ENCODE measurements around the gene RBFOX2.
"Not testable (repeated sequence)": the region's sequence is repeated elsewhere in the genome, so short reads cannot be mapped to it uniquely, and the experiment has no call there.

RBFOX2 gene

DNA sequence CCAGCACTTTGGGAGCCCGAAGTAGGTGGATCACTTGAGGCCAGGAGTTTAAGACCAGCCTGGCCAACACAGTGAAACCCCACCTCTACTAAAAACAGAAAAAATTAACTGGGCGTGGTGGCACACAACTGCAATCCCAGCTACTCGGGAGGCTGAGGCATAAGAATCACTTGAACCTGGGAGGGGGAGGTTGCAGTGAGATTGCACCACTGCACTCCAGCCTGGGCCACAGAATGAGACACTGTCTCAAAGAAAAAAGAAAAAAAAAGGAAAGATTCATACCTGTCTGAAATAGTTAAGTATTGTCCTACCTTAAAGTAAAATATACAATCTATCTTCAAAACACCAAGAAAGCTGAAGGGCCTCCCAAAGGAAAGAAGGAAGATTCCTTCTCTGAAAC is 20.1 kb downstream of the RBFOX2 start:
- no peak for DNase-seq (ENCODE audit: low spot score)

DNA sequence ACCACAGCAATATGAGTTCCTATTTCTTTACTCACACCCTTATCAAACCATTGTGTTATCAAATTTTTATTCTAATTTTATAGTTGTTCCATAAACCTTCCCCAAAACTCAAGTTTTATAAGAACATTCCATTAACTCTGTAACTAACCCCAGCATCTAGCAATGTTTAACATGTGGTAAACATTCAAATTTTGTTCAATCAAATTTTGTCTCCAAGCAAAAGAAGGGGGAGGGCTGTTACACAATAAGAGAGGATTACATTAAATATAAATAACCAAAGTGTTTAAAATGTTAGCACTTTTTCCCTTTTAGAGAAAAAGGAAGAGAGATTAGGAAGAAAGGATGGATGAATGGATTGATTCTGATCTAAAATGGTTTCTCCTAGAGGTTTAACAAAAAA is 20.5 kb downstream of the RBFOX2 start:
- no peak for DNase-seq (ENCODE audit: low spot score)

DNA sequence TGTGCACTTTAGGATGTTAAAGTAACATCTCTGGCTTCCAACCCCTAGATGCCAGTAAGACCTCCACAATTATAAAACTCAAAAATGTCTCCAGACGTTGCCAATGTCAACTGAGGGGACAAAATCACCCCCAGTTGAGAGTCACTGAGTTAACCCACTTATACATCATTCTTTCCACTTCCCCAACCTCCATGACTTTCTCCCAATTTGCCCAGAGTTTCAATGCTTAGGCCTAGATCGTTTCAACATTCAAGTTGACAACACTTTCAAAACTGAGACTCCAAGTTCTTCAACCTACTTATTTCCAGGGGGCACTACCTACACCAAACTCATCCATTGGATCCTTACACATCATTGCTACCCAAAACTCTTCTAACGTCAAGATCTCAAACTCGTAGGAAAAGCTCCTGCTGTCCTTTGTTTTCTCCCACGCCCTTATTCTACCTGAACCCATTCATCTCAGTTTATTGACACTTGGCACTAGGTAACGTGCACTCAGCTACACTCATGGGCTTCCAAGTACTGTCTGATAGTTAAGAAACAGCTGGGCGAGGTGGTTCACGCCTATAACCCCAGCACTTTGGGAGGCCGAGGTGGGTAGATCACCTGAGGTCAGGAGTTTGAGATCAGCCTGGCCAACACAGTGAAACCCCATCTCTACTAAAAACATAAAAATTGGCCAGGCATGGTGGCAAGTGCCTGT is 24.5 kb downstream of the RBFOX2 start:
- no peak for DNase-seq (ENCODE audit: low spot score)

DNA sequence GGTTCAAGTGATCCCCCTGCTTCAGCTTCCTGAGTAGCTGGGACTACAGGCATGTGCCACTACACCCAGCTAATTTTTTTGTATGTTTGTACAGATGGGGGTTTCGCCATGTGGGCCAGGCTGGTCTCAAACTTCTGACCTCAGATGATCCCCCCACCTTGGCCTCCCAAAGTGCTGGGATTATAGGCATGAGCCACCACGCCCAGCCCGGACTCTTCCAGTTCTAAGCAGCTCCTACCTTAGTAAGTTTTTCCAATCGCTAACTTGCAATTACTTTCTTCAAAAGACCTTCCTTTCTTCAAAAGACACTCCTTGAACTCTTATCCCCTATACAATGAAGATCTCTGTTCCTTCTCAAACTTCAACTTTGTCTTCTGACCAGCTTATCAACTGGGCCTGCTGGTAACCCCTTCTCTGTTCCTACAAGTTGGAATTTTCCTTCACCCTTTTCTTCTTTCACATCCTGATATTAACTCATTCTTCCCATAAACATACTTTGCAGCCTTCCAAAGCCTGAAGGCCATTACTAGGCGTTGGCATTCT is 25.8 kb downstream of the RBFOX2 start:
- no peak for DNase-seq (ENCODE audit: low spot score)

DNA sequence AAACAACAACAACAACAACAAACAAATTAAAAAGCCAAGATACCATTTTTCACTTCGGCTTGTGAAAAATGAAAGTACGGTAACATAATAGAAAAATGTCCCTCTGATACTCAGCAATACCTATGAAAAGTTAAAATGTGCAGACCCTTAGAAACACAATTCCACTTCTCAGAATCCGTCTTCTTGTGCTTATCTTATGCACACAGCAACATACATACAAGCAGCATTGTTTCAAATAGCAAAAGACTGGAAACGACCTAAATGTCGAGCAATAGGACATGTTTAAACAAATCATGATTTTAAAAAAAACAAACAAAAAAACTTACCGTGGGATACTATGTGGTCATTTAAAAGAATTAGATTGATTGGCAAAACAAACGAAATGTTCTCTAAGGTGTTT is 26.5 kb downstream of the RBFOX2 start:
- DNase-seq (ENCODE audit: low spot score), result no peak

DNA sequence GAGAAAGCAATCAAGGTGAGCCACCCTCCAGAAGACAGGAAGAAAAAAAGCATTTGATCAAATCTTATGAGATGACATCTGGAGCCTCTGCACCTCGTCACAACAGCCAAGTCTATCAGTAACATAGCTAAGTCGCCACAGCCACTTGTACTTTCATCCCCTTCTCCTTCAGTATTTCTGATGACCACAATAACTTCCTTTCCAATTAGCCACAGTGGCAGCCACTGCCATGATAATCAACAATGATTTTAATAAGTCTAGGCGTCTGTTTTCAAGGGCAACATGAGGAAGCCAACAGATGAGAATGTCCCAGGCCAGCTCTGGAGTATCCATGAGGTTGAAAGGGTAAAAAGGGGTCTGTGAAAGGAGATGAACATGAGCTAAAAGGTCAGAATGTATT is 29.9 kb downstream of the RBFOX2 start:
- DNase-seq (ENCODE audit: low spot score), result no peak

DNA sequence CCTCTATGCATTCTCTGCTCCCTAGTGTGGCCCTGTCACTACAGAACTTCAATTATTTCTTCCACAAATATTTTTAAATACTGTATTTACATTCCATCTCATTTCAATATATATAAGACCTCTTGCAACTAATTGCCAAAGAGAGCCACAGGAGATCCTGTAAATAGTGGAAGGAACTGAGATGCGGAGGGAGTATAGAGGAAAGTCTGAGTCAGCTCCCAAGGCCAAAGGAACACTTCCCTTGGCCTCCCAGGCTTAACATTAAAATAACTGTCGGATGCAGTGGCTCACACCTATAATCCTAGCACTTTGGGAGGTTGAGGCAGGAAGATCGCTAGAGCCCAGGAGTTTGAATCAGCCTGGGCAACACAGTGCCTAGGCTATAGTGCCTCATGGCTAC is 31.2 kb downstream of the RBFOX2 start:
- DNase-seq (ENCODE audit: low spot score), result no peak

DNA sequence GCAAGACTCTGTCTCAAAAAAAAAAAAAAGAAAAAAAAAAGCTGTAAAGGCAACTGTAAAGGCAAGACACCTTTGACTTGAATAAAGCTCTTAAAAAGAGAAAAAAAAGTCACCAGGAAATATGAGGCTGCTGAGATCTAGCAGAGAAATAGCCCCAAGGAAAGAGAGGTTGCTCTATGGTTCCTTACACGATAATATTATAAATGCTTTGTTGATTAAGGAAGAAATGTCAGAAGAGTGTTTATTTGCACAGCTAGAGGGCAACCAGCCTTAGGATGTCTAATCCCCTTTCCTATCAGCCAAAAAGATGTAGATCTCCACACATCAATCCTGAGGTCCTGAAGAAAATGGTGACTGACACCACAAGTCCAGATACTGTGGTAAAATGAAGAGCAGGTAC is 32.0 kb downstream of the RBFOX2 start:
- no peak for DNase-seq (ENCODE audit: low spot score)

DNA sequence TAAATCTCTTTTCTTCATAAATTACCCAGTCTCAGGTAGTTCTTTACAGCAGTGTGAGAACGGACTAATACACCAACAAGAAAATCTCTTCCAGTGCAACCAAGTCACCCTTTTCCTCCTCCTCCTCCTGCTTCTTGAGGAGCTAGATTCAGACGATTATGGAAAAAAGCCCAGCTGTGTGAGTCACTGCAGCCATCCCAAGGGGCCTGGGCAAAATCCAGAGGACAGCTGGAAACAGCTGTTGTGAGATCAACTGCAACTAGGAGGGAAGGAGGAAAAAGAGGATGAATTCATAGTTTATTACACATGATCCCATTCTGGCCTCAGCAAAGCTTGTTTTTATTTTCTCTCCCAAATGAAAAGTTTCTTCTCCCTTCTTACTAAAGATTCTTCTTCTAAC is 32.9 kb downstream of the RBFOX2 start:
- no peak for DNase-seq (ENCODE audit: low spot score)

DNA sequence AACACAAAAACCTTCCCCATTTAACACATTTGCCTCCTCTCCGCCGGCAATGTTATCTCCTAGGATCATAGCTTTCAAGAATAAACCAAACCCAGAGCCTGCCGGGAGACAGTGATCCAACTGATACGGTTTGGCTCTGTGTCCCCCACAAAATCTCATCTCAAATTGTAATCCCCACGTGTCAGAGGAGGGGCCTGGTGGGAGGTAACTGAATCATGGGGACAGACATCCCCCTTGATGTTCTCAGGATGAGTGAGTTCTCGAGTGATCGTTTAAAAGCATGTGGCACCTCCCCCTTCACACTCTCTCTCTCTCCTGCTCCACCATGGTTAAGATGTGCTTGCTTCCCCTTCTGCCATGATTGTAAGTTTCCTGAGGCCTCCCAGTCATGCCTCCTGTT is 33.3 kb downstream of the RBFOX2 start:
- DNase-seq (ENCODE audit: low spot score), result no peak

DNA sequence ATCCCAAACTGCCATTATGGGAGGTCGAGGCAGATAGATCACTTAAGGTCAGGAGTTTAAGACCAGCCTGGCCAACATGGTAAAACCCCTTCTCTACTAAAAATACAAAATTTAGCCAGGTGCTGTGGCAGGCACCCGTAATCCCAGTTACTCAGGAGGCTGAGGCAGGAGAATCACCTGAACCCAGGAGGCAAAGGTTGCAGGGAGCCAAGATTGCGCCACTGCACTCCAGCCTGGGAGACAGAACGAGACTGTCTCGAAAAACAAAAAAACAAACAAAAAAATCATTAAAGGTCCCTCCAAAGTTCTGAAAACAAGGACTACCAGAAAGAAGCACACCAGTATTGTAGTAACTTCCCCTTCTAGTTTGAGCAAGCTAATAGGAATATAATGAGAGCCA is 34.9 kb downstream of the RBFOX2 start:
- not testable (repeated sequence) for DNase-seq (ENCODE audit: low spot score)

DNA sequence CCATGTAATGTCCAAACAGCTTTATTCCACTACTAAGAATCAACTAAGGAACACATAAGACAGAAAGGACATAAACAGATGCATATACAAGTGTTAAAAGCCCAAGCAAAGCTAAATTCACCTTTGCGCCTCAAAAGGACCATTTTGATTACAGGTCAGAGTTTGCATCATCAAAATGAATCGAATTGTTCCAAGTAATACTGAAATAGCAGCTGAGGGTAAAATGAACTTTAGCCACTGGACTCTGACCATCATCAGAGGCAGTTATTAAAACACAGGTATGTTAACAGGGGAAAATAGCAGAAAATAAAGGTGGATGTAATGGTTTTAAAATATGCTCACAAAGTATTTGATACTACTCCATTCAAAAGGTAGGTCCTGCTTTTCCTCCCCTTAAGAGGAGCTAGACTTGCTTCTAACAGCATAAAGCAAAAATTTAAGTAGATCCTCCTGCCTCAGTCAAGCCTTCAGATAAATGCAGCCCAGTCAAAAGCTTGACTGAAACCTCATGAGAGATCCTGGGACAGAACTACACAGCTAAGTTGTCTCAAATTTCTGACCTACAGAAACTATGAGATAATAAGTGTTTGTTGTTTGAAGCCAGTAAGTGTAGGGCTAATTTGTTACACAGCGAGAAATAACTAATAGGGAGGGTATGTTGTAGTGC is 35.4 kb downstream of the RBFOX2 start:
- DNase-seq (ENCODE audit: low spot score), result no peak

DNA sequence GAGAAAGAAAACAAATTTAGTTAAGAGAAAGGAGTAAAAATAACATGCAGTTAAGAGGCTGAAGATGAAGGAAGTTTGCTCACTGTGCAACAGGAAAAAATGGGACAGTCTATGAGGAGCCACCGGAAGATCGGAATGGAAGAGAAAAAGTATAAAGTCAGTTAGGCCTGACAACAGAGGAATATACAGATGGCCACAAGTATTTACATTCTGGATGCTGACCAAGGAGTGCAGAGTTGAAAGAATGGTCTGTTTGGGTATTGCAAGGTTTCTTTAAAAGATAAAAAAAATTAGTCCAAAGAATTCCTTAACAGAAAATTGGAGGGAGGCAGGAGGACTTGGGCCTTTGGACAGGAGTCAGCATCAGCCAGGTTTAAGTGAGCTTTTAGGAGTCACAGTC is 37.5 kb downstream of the RBFOX2 start:
- DNase-seq (ENCODE audit: low spot score), result no peak

DNA sequence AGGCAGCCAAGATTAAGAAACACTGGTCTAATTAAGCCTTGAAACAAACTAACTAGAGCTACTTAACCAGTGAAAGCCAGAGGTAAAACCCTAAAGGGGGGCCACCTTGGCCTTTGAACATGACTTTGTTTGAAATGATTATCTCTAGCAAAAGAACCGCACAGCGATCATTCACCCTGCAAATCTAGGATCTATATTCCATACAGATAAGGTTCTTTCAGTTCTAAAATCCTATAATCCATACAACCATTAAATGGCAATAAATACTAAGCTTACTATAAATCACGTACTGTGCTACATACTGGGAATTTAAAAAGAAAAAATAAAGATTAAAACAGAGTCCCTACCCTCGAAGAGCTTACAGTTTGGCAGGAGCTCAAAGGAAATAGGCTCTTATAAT is 40.6 kb downstream of the RBFOX2 start:
- DNase-seq (ENCODE audit: low spot score), result no peak

DNA sequence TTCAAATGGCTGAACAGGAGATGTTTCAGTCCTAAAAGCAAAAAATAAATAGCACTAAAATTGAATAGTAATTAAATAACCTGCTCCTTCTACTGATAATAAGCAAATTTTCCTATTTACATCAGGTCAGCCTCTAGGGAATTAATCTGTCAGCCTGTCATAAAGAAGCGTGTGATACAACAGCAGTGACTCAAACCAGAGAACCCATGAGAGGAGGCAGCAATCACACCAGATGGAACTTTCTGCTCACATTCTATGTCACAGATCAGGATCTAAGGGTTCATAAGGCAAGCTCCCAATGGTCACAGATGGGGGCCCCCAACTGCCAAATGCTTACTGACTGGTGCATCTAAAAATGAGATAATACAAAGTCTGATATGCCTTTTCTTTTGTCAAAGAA is 41.1 kb downstream of the RBFOX2 start:
- peak; percentile 56 for DNase-seq (ENCODE audit: low spot score)

DNA sequence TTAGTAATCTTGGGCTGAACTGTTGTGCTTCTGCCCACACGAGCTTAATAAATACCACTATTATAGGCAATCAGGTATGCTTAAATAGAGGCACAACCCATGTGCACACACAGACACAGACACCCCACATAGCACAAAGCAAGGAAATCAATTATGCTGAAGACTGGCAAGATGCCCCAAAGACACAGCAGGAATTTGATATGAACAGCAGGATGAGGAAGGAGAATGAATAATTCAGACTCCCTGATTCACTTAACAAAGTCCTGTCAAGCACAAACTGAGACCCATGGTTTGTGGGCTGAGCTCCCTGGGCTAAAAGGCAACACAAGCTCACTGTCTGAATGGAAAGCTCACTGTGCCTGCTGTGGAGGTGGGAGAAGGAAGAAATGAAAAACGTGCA is 42.5 kb downstream of the RBFOX2 start:
- no peak for DNase-seq (ENCODE audit: low spot score)

DNA sequence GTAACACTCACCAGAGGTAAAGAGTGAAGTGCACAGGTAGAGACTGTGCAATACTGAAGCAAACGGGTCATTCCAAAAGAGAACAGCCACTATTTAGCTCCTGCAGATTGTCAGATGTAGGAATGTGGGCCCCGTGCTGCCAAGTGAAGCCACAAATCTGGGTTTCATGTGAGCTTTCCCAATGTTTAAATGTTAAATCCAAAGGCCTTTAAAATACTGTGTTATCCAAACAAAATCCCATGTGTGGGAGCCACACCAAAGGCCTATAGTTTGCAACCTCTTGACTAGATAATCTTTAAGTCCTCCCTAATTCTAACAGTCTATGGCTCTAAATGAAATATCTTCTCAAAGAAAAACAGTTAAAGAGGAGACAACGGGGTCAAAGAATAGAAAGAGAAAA is 43.3 kb downstream of the RBFOX2 start:
- no peak for DNase-seq (ENCODE audit: low spot score)

DNA sequence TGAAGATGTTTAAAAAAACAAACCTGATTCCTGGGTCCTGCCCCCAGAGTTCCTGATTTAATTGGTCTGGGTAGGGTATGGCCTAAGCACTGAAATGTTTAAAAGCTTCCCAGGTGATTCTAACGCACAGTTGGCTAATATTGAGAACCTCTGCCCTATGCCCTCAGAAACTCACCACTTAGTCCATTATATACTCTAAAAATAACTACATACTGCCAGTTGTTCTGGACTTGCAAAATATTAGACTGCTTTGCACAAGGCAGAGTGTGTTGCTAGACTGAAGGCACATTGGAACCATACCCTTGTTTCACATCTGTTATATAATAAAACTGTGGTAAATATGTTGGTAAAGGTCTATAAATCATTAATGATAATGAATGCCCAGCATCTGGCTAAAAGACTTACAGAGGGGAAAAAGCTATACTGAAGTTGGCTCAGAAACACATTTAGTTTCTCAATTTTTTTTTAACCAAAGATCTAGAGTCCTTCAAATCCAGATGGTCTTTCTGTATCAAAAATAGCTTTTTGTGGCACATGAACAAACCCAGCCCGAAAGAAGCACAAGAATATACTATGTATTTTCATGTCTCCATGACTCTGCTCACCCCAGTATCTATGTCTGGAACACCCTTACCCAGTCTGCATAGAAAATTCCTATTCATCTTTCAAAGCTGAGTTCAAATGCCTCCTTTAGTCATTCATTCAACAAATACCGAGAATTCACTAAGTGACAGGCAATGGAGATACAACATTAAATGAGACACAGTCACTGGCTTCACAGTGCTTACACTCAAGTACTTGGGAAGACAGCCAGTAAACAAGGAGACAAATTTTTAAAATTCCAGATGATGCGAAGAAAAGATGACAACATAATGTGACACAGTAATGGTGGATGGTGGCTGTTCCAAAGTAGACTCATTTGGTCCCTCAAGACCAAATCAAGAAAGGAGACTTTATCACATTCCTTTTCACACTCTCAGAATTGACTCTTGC is 44.1 kb downstream of the RBFOX2 start:
- DNase-seq (ENCODE audit: low spot score), result no peak

DNA sequence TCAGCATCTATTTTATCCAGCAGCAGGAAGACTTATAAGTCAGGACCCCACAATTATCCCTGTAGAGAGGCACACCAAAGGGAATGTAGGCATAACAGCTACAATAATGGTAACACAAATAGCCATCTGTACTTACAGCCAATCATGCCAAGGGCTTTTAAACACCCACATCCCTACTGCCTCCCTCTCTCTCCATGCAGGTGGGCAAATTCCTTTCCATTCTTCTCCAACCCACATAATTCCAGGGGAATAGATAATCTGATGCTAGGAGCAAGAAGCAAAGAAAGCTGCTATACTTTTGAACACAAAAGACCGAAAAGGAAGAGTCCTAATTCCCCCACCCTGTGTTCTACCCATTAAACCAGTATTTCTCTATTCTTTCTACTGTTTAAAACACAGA is 46.7 kb downstream of the RBFOX2 start:
- DNase-seq (ENCODE audit: low spot score), result no peak

DNA sequence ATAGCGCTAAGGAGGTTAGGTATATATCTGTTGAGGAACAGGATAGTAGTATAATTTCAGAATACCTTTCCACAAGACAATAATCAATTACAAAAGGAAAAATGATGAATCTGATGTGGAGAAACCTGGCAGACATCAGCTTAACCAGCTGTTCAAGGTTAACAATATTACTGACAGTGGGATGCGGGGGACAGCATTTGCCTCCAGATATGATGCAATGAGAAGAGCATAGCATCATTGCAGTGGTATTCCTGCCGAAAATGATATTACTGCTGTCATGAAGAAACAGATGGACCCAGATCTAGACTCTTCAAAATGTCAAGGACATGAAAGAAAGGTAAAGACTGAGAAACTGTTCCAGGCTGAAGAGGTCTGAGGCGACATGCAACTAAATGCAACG is 49.7 kb downstream of the RBFOX2 start:
- DNase-seq (ENCODE audit: low spot score), result no peak

DNA sequence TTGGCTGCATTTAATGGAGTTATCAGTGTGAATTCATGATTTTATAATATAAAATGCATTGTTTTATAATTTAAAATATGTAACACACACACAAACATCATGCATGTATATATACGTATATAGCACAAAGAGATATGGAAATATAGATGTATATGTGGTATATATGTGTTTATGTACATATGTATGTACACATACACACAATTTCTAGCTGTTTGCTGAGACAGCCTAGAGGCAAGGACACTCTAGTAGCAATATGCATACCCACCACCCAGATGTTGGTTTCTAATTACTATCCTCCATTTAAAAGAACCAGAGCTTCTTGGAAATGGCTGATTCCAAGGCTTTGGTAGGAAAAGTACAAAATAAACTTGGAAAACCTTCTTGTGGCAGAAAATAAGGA is 50.4 kb downstream of the RBFOX2 start:
- no peak for DNase-seq (ENCODE audit: low spot score)

DNA sequence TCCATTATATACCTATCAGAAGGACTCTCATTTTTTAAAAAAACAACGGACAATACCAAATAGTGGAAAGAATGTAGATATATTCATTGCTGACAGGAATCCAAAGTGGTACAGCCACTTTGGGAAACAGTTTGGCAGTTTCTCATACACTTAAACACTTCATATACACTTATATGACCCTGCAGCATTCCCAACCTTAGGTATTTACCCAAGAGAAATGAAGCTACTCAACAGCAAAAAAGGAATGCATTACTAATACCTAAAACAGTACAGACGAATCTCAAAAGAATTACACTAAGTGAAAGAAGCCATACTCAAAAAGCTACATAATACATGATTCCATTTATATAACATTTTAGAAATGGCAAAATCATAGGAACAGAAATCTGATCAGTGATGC is 51.5 kb downstream of the RBFOX2 start:
- no peak for DNase-seq (ENCODE audit: low spot score)

DNA sequence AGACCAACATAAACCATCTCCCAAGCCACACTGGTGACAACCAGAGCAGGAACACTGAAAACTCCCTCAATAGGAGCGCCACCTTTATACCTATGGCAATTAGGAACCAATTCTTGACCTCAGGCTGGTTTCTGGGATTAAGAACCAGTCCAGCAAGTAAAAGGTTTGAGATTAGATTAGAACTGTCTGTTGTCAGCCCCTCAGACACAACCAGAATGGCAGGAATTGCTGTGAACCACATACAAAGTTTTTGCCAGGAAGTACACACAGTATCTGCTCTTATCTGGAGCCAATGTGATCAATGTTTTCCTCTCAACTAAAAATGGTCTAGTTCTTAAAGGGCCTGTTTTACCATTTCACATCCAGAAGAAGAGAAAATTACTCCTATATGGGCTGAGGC is 55.2 kb downstream of the RBFOX2 start:
- no peak for DNase-seq (ENCODE audit: low spot score)

All from NAMALWA (cell line).